Progenitor cell of endocrine pancreas (in vitro differentiated cells): Measurements from ENCODE around the gene PMPCA. TPM values are rescaled to one million over a fixed set of nuclear protein-coding genes. Genes with fewer than 3 reads are reported as not detected.

Source experiments
- DNase-seq: peaks from one replicate; pipeline ENCODE4 v3.0.0; 2021; ENCODE audit warnings: low spot score; ENCODE audit not compliant: unreplicated experiment
- H3K27ac Mint-ChIP-seq: 2 replicates; pipeline ENCODE4 v1.8.0; 2021; ENCODE audit warnings: mild to moderate bottlenecking, moderate library complexity, mixed read lengths
- H3K27me3 Mint-ChIP-seq: 2 replicates; pipeline ENCODE4 v1.8.0; 2021; ENCODE audit warnings: mixed read lengths
- H3K36me3 Mint-ChIP-seq: 2 replicates; pipeline ENCODE4 v1.8.0; 2022; ENCODE audit warnings: mixed read lengths; ENCODE audit not compliant: insufficient read depth
- H3K4me1 Mint-ChIP-seq: 2 replicates; pipeline ENCODE4 v1.8.0; 2021; ENCODE audit warnings: low read depth, mixed read lengths
- H3K4me3 Mint-ChIP-seq: 2 replicates; pipeline ENCODE4 v1.8.0; 2021; ENCODE audit warnings: low read depth, mild to moderate bottlenecking, moderate library complexity, mixed read lengths
- H3K9me3 Mint-ChIP-seq: 2 replicates; pipeline ENCODE4 v1.8.0; 2021; ENCODE audit warnings: low read depth, mixed read lengths
- CTCF ChIP-seq: fragments of 200-600 bp; sonication (generic); IDR thresholded peaks from one replicate; pipeline ENCODE4 v1.5.0; 2021; ENCODE audit warnings: antibody characterized with exemption, mild to moderate bottlenecking; ENCODE audit not compliant: unreplicated experiment
- total RNA-seq: library from RNA; stranded (reverse); gene quantifications from 2 replicates; pipeline ENCODE4 v1.2.1, GENCODE V29; 2021

The PMPCA gene
- total RNA-seq, 1 donor from 2014 or later = 68.3 TPM

DNA sequence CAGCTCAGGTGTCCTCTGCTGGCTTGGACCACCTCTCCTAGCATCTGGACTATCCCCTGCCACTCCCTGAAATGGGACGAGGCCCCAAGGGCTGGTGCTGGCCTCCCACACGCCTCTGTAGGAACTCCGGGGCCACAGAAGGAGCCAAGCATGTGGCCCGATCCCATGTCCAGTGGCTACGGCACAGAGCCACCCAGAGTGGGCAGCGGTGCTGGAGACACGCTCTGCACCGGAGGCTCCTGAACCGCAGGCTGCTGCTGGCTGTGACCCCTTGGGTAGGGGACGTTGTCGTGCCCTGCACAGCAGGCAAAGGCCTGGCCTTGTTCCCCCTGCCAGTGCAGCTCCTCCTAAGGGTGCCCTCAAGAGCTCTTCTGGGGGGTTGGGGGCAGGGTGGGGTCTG, 30.6 kb upstream of the PMPCA start:
- no peak for TF ChIP-seq CTCF
- no peaks in the 10 kb centered on the region for H3K27me3 Mint-ChIP-seq
- H3K27ac Mint-ChIP-seq = no peak overlapping the region
- peaks cover 3% of the 10 kb centered on the region for H3K36me3 Mint-ChIP-seq
- no peak overlapping the region for H3K4me3 Mint-ChIP-seq
- no peaks in the 10 kb centered on the region for H3K4me1 Mint-ChIP-seq
- H3K9me3 Mint-ChIP-seq = no peaks in the 10 kb centered on the region
- no peak for DNase-seq

GRCh38 chr9:136380381-136380780, 30.1 kb upstream of the PMPCA start:
- Mint-ChIP-seq H3K9me3 (no peaks in the 10 kb centered on the region), H3K27me3 (no peaks in the 10 kb centered on the region), H3K27ac (no peak overlapping the region), H3K36me3 (peaks cover 5% of the 10 kb centered on the region), H3K4me1 (no peaks in the 10 kb centered on the region), H3K4me3 (no peak overlapping the region)
- DNase-seq = no peak
- no peak for TF ChIP-seq CTCF

- DNase-seq = no peak
- Mint-ChIP-seq H3K27ac (no peak overlapping the region), H3K27me3 (no peaks in the 10 kb centered on the region), H3K4me3 (no peak overlapping the region), H3K36me3 (peaks cover 11% of the 10 kb centered on the region), H3K9me3 (no peaks in the 10 kb centered on the region), H3K4me1 (no peaks in the 10 kb centered on the region)
- TF ChIP-seq CTCF = no peak
Measured at GRCh38 chr9:136381311-136381710, 29.1 kb upstream of the PMPCA start.

GRCh38 chr9:136381966-136382513, 28.4 kb upstream of the PMPCA start:
- no peak for TF ChIP-seq CTCF
- Mint-ChIP-seq H3K4me1 (no peaks in the 10 kb centered on the region), H3K27ac (no peak overlapping the region), H3K36me3 (peaks cover 11% of the 10 kb centered on the region), H3K4me3 (no peak overlapping the region), H3K27me3 (no peaks in the 10 kb centered on the region), H3K9me3 (no peaks in the 10 kb centered on the region)
- DNase-seq = no peak

DNA sequence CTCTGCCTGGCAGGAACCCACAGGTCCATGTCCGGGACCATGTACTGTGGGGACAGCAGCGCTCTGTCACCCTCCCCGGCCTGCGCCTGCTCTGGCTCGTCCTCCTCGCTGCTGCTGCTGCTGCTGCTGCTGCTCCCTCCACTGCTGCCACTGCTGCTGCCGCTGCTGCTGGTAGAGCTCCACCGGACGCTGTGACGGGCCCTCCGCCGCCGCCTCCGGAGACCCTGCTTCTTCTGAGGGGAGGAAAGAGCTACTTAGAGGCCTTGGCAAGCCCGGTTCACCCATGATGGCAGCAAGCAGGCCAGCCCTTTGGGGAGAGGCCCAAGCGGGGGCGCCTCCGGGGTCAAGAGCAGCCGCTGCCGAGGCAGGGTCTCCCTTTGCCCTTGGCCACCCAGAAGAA, 27.0 kb upstream of the PMPCA start:
- Mint-ChIP-seq H3K36me3 (peaks cover 15% of the 10 kb centered on the region), H3K4me1 (no peaks in the 10 kb centered on the region), H3K4me3 (no peak overlapping the region), H3K9me3 (no peaks in the 10 kb centered on the region), H3K27ac (no peak overlapping the region), H3K27me3 (no peaks in the 10 kb centered on the region)
- DNase-seq = no peak
- TF ChIP-seq CTCF = no peak
